ENCODE measurements around the gene PECR.

DNA sequence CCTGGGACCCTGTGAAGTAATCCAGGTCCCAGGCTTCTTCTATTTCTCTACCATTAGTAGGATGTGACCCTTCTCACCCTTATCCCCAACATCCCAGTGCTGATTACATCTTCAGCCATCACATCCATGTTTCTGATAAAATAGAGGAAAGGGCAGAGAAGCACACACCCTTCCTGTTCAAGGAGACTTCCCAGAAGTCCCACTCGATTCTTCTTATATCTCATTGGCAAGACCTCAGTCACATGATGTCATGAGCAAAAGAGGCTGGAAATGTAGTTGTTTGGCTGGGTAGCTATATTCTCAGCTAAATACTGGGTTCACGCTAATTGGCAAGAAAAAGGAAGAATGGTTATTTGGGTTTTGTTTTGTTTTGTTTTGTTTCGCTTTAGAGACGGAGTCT is 19.5 kb upstream of the PECR start:
- TF ChIP-seq, protein P1, sequence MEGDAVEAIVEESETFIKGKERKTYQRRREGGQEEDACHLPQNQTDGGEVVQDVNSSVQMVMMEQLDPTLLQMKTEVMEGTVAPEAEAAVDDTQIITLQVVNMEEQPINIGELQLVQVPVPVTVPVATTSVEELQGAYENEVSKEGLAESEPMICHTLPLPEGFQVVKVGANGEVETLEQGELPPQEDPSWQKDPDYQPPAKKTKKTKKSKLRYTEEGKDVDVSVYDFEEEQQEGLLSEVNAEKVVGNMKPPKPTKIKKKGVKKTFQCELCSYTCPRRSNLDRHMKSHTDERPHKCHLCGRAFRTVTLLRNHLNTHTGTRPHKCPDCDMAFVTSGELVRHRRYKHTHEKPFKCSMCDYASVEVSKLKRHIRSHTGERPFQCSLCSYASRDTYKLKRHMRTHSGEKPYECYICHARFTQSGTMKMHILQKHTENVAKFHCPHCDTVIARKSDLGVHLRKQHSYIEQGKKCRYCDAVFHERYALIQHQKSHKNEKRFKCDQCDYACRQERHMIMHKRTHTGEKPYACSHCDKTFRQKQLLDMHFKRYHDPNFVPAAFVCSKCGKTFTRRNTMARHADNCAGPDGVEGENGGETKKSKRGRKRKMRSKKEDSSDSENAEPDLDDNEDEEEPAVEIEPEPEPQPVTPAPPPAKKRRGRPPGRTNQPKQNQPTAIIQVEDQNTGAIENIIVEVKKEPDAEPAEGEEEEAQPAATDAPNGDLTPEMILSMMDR (conservative IDR thresholded peaks at IDR 0.05; ENCODE audit: low read length) = no peak
- TF ChIP-seq EZH2phosphoT487 (IDR thresholded peaks at IDR 0.05; ENCODE audit: borderline replicate concordance, low read depth, low read length) = no peak
